Activated T-cell treated with anti-CD3 and anti-CD28 coated beads, Interleukin-2, amount 50 U/mL, for 24 hours (primary cell): ENCODE data around the gene CD300H.

Source experiments
- DNase-seq: peaks from one replicate; pipeline ENCODE4 v3.0.0-alpha.2; 2020
- H3K27ac Mint-ChIP-seq: 2 replicates; pipeline ENCODE4 v1.8.0; 2020; ENCODE audit warnings: mild to moderate bottlenecking, mixed read lengths
- H3K27me3 Mint-ChIP-seq: 2 replicates; pipeline ENCODE4 v1.8.0; 2020; ENCODE audit warnings: mixed read lengths
- H3K36me3 Mint-ChIP-seq: 2 replicates; pipeline ENCODE4 v1.8.0; 2020; ENCODE audit warnings: low read depth, mixed read lengths
- H3K4me1 Mint-ChIP-seq: 2 replicates; pipeline ENCODE4 v1.8.0; 2020; ENCODE audit warnings: low read depth, mixed read lengths
- H3K4me3 Mint-ChIP-seq: 2 replicates; pipeline ENCODE4 v1.8.0; 2020; ENCODE audit warnings: mild to moderate bottlenecking, moderate library complexity, mixed read lengths
- H3K9me3 Mint-ChIP-seq: 2 replicates; pipeline ENCODE4 v1.8.0; 2020; ENCODE audit warnings: mixed read lengths

Gene CD300H

GRCh38 chr17:74531231-74531761 lies 36.0 kb downstream of the CD300H start, which contains the start of gene CD300LB:
TSS of gene CD300LB (minus strand) at chr17:74531475. CDS start at chr17:74531350, 125 bp downstream.
- no peak within 1 kb of the TSS for H3K4me3 Mint-ChIP-seq
- peaks cover 4% of the 10 kb centered on the region for H3K4me1 Mint-ChIP-seq
- H3K36me3 Mint-ChIP-seq, result no peaks in the 10 kb centered on the region
- no peak within 1 kb of the TSS for H3K27ac Mint-ChIP-seq
- H3K27me3 Mint-ChIP-seq, result peaks cover 45% of the 10 kb centered on the region
- DNase-seq, result peak; percentile 8
- no peaks in the 10 kb centered on the region for H3K9me3 Mint-ChIP-seq

- peaks cover 4% of the 10 kb centered on the region for H3K4me1 Mint-ChIP-seq
- H3K27me3 Mint-ChIP-seq, result peaks cover 45% of the 10 kb centered on the region
- no peaks in the 10 kb centered on the region for H3K36me3 Mint-ChIP-seq
- H3K9me3 Mint-ChIP-seq, result no peaks in the 10 kb centered on the region
- no peak overlapping the region for H3K27ac Mint-ChIP-seq
- no peak for DNase-seq
- H3K4me3 Mint-ChIP-seq, result no peak overlapping the region
Measured at GRCh38 chr17:74530831-74531150, 36.5 kb downstream of the CD300H start.

- Mint-ChIP-seq H3K27ac (no peak overlapping the region), H3K27me3 (peaks cover 45% of the 10 kb centered on the region), H3K4me3 (no peak overlapping the region), H3K9me3 (no peaks in the 10 kb centered on the region), H3K36me3 (no peaks in the 10 kb centered on the region), H3K4me1 (peaks cover 4% of the 10 kb centered on the region)
- no peak for DNase-seq
Measured at GRCh38 chr17:74529243-74529642, 38.1 kb downstream of the CD300H start.

GRCh38 chr17:74528491-74529199 lies 38.7 kb downstream of the CD300H start:
- peak; percentile 12 for DNase-seq
- no peak overlapping the region for H3K4me3 Mint-ChIP-seq
- H3K4me1 Mint-ChIP-seq, result peaks cover 4% of the 10 kb centered on the region
- no peak overlapping the region for H3K27ac Mint-ChIP-seq
- H3K9me3 Mint-ChIP-seq, result no peaks in the 10 kb centered on the region
- H3K36me3 Mint-ChIP-seq, result no peaks in the 10 kb centered on the region
- peaks cover 46% of the 10 kb centered on the region for H3K27me3 Mint-ChIP-seq

- Mint-ChIP-seq H3K27me3 (peaks cover 46% of the 10 kb centered on the region), H3K36me3 (no peaks in the 10 kb centered on the region), H3K27ac (no peak overlapping the region), H3K4me3 (no peak overlapping the region), H3K4me1 (peaks cover 2% of the 10 kb centered on the region), H3K9me3 (peaks cover 4% of the 10 kb centered on the region)
- peak; percentile 8 for DNase-seq
Measured at GRCh38 chr17:74527756-74528155, 39.6 kb downstream of the CD300H start.

GRCh38 chr17:74527081-74527480 lies 40.2 kb downstream of the CD300H start:
- Mint-ChIP-seq H3K27ac (no peak overlapping the region), H3K36me3 (no peaks in the 10 kb centered on the region), H3K27me3 (peaks cover 46% of the 10 kb centered on the region), H3K4me1 (no peaks in the 10 kb centered on the region), H3K9me3 (peaks cover 4% of the 10 kb centered on the region), H3K4me3 (no peak overlapping the region)
- DNase-seq, result peak; percentile 13

GRCh38 chr17:74526681-74527080 lies 40.6 kb downstream of the CD300H start:
- Mint-ChIP-seq H3K4me1 (peaks cover 2% of the 10 kb centered on the region), H3K27ac (no peak overlapping the region), H3K9me3 (peaks cover 4% of the 10 kb centered on the region), H3K36me3 (no peaks in the 10 kb centered on the region), H3K4me3 (no peak overlapping the region), H3K27me3 (peaks cover 46% of the 10 kb centered on the region)
- DNase-seq, result no peak

GRCh38 chr17:74525781-74526288 lies 41.5 kb downstream of the CD300H start:
- DNase-seq, result no peak
- Mint-ChIP-seq H3K36me3 (no peaks in the 10 kb centered on the region), H3K4me1 (peaks cover 9% of the 10 kb centered on the region), H3K4me3 (no peak overlapping the region), H3K27ac (no peak overlapping the region), H3K27me3 (peaks cover 46% of the 10 kb centered on the region), H3K9me3 (peaks cover 6% of the 10 kb centered on the region)

GRCh38 chr17:74525465-74525725 lies 41.9 kb downstream of the CD300H start:
- no peaks in the 10 kb centered on the region for H3K36me3 Mint-ChIP-seq
- H3K4me3 Mint-ChIP-seq, result no peak overlapping the region
- H3K27ac Mint-ChIP-seq, result no peak overlapping the region
- no peak for DNase-seq
- peaks cover 44% of the 10 kb centered on the region for H3K27me3 Mint-ChIP-seq
- peaks cover 7% of the 10 kb centered on the region for H3K9me3 Mint-ChIP-seq
- H3K4me1 Mint-ChIP-seq, result peaks cover 9% of the 10 kb centered on the region

- Mint-ChIP-seq H3K27ac (no peak overlapping the region), H3K4me1 (peaks cover 14% of the 10 kb centered on the region), H3K4me3 (no peak overlapping the region), H3K27me3 (peaks cover 48% of the 10 kb centered on the region), H3K36me3 (no peaks in the 10 kb centered on the region), H3K9me3 (peaks cover 7% of the 10 kb centered on the region)
- DNase-seq, result no peak
Measured at GRCh38 chr17:74524653-74525464, 42.5 kb downstream of the CD300H start.

GRCh38 chr17:74523308-74523707 lies 44.0 kb downstream of the CD300H start:
- no peaks in the 10 kb centered on the region for H3K36me3 Mint-ChIP-seq
- H3K4me1 Mint-ChIP-seq, result peaks cover 16% of the 10 kb centered on the region
- no peak overlapping the region for H3K27ac Mint-ChIP-seq
- H3K4me3 Mint-ChIP-seq, result no peak overlapping the region
- DNase-seq, result no peak
- peaks cover 50% of the 10 kb centered on the region for H3K27me3 Mint-ChIP-seq
- peaks cover 13% of the 10 kb centered on the region for H3K9me3 Mint-ChIP-seq

GRCh38 chr17:74522381-74523105 lies 44.8 kb downstream of the CD300H start:
- DNase-seq, result no peak
- no peaks in the 10 kb centered on the region for H3K36me3 Mint-ChIP-seq
- H3K27ac Mint-ChIP-seq, result no peak overlapping the region
- peaks cover 18% of the 10 kb centered on the region for H3K9me3 Mint-ChIP-seq
- peaks cover 16% of the 10 kb centered on the region for H3K4me1 Mint-ChIP-seq
- H3K27me3 Mint-ChIP-seq, result peaks cover 55% of the 10 kb centered on the region
- no peak overlapping the region for H3K4me3 Mint-ChIP-seq

GRCh38 chr17:74521701-74522201 lies 45.6 kb downstream of the CD300H start:
- Mint-ChIP-seq H3K36me3 (no peaks in the 10 kb centered on the region), H3K27me3 (peaks cover 55% of the 10 kb centered on the region), H3K9me3 (peaks cover 18% of the 10 kb centered on the region), H3K27ac (no peak overlapping the region), H3K4me3 (no peak overlapping the region), H3K4me1 (peaks cover 16% of the 10 kb centered on the region)
- no peak for DNase-seq

GRCh38 chr17:74520790-74521480 lies 46.4 kb downstream of the CD300H start:
- Mint-ChIP-seq H3K4me3 (no peak overlapping the region), H3K27ac (no peak overlapping the region), H3K27me3 (peaks cover 60% of the 10 kb centered on the region), H3K4me1 (peaks cover 16% of the 10 kb centered on the region), H3K9me3 (peaks cover 18% of the 10 kb centered on the region), H3K36me3 (no peaks in the 10 kb centered on the region)
- DNase-seq, result no peak
